Measurements from ENCODE around the gene SLAMF1. TPM values are rescaled to one million over a fixed set of nuclear protein-coding genes. Genes with fewer than 3 reads are reported as not detected.
"Not testable (repeated sequence)": the region's sequence is repeated elsewhere in the genome, so short reads cannot be mapped to it uniquely, and the experiment has no call there.

SLAMF1 gene
- total RNA-seq, 1 donor from 2014 or later: not detected

GRCh38 chr1:160652924-160653619, 6.2 kb upstream of the SLAMF1 start:
- no peaks in the 10 kb centered on the region for H3K36me3 ChIP-seq (ENCODE audit: control insufficient read depth, insufficient read depth, low read length)
- H3K4me3 ChIP-seq (ENCODE audit: low read depth, low read length): no peak overlapping the region
- FAIRE-seq (no peak), DNase-seq (ENCODE audit: low read depth) (no peak)
- TF ChIP-seq, protein P1, sequence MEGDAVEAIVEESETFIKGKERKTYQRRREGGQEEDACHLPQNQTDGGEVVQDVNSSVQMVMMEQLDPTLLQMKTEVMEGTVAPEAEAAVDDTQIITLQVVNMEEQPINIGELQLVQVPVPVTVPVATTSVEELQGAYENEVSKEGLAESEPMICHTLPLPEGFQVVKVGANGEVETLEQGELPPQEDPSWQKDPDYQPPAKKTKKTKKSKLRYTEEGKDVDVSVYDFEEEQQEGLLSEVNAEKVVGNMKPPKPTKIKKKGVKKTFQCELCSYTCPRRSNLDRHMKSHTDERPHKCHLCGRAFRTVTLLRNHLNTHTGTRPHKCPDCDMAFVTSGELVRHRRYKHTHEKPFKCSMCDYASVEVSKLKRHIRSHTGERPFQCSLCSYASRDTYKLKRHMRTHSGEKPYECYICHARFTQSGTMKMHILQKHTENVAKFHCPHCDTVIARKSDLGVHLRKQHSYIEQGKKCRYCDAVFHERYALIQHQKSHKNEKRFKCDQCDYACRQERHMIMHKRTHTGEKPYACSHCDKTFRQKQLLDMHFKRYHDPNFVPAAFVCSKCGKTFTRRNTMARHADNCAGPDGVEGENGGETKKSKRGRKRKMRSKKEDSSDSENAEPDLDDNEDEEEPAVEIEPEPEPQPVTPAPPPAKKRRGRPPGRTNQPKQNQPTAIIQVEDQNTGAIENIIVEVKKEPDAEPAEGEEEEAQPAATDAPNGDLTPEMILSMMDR (IDR thresholded peaks at IDR 0.05; ENCODE audit: insufficient read depth, low read length, severe bottlenecking): no peak
- H3K27me3 ChIP-seq (ENCODE audit: control insufficient read depth, insufficient read depth, low read length): no peaks in the 10 kb centered on the region

DNA sequence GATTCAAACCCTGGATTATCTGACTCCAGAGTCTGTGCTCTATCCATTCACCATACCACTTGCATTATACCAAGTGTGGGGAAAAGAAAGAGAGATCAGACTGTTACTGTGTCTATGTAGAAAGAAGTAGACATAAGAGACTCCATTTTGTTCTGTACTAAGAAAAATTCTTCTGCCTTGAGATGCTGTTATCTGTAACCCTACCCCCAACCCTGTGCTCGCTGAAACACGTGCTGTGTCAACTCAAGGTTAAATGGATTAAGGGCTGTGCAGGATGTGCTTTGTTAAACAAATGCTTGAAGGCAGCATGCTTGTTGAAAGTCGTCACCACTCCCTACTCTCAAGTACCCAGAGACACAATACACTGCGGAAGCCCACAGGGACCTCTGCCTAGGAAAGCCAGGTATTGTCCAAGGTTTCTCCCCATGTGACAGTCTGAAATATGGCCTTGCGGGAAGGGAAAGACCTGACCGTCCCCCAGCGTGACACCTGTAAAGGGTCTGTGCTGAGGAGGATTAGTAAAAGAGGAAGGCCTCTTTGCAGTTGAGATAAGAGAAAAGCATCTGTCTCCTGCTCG, 5.3 kb upstream of the SLAMF1 start:
- not testable (repeated sequence) for H3K27me3 ChIP-seq (ENCODE audit: control insufficient read depth, insufficient read depth, low read length); H3K4me3 ChIP-seq (ENCODE audit: low read depth, low read length); FAIRE-seq; H3K36me3 ChIP-seq (ENCODE audit: control insufficient read depth, insufficient read depth, low read length)
- DNase-seq (ENCODE audit: low read depth): peak; percentile 18

DNA sequence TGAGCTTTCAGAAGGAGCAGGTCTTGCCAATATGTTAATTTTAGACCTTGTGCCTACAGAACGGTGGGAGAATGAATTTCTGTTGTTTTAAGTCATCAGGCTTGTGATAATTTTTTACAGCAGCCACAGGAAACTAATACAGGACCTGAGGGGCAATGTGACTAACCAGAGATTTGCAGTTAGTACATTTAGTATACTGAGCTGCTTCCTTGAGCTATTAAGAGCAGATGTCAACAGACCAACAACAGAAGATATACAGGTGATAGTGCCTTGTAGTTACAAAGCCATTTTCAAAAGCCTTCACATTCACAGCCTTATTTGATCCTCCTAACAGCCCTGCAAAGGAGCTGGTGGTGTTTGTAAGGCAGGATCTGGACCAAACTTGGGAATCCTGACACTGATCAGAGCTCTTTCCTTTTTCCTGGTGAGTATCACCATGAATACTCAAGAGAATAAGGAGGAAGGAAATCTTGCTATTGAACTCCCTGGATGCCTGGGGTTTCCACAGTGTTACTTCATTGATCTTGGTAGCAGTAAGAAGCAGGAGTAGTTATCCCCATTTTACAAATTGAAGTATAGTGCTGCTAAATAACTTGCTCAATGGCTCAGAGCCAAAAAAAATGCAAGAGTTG, 4.7 kb upstream of the SLAMF1 start:
- no peaks in the 10 kb centered on the region for H3K27me3 ChIP-seq (ENCODE audit: control insufficient read depth, insufficient read depth, low read length)
- DNase-seq (ENCODE audit: low read depth) (no peak), FAIRE-seq (no peak)
- H3K4me3 ChIP-seq (ENCODE audit: low read depth, low read length): no peak overlapping the region
- TF ChIP-seq, protein P1 (IDR thresholded peaks at IDR 0.05; ENCODE audit: insufficient read depth, low read length, severe bottlenecking): no peak
- H3K36me3 ChIP-seq (ENCODE audit: control insufficient read depth, insufficient read depth, low read length): no peaks in the 10 kb centered on the region

GRCh38 chr1:160647329-160647720, 481 bp upstream of the SLAMF1 start:
- Histone ChIP-seq H3K36me3 (ENCODE audit: control insufficient read depth, insufficient read depth, low read length) (no peaks in the 10 kb centered on the region), H3K4me3 (ENCODE audit: low read depth, low read length) (no peak overlapping the region), H3K27me3 (ENCODE audit: control insufficient read depth, insufficient read depth, low read length) (no peaks in the 10 kb centered on the region)
- no peak for DNase-seq (ENCODE audit: low read depth)
- no peak for FAIRE-seq
- TF ChIP-seq, protein P1 (IDR thresholded peaks at IDR 0.05; ENCODE audit: insufficient read depth, low read length, severe bottlenecking): no peak

DNA sequence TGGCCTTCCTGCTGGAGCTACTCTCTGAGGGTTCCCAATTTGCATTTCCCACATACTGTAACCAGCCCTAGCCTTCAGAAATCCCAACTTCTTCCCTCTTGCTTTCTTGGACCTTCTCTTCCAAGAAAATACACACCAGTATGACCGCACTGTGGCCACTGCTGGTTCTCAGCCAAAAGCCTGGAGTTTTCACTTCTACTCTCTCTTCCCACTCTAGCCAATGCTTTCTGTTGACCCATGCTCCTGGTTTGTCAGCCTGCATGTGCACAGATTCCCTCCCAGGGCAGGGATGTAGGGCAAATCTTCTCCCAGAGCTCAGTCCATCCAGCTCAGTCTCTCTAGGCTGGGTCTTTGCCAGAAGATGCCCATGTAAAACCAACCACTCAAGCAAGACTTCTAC, 664 bp downstream of the SLAMF1 start:
- TF ChIP-seq, protein P1 (IDR thresholded peaks at IDR 0.05; ENCODE audit: insufficient read depth, low read length, severe bottlenecking): no peak
- FAIRE-seq (no peak), DNase-seq (ENCODE audit: low read depth) (no peak)
- Histone ChIP-seq H3K36me3 (ENCODE audit: control insufficient read depth, insufficient read depth, low read length) (no peaks in the 10 kb centered on the region), H3K4me3 (ENCODE audit: low read depth, low read length) (no peak overlapping the region), H3K27me3 (ENCODE audit: control insufficient read depth, insufficient read depth, low read length) (no peaks in the 10 kb centered on the region)

DNA sequence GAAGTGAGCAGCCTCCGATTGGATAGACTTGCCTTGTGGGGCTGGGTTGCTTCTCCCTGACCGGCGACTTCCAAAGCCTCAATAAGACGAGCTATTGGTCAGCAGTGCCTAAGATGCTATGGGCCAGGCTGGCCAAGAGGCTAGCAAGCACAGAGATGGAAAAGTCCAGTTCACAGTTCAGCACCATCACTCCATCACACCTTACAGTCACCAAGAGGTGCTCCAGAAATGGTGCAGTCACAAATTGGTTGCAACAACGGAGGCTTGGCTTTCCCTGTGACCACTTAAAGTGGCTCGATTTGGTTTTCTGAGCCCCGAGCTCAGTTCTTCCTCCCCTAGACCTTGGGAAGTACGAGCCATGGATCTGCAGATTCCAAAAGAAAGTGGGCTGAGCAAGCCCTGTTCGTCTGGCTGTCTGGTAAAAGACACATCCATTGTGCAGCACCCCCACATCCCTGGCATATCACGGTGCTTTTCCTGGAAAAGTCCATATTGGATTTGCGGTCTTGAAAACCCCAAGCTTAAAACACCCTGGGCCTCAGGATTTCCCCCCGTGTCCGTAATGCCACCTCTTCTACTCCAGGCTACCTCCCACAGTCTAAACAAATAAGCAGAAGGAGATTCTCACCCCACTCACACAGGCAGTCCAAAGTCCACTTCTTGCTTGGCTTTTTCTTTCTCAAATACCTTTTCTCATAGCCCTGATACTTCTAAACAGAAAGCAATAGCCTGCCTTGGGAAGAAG, 1.3 kb downstream of the SLAMF1 start:
- TF ChIP-seq, protein P1 (IDR thresholded peaks at IDR 0.05; ENCODE audit: insufficient read depth, low read length, severe bottlenecking): no peak
- H3K36me3 ChIP-seq (ENCODE audit: control insufficient read depth, insufficient read depth, low read length): no peaks in the 10 kb centered on the region
- H3K27me3 ChIP-seq (ENCODE audit: control insufficient read depth, insufficient read depth, low read length): no peaks in the 10 kb centered on the region
- DNase-seq (ENCODE audit: low read depth) (no peak), FAIRE-seq (no peak)
- H3K4me3 ChIP-seq (ENCODE audit: low read depth, low read length): no peak overlapping the region
